ENCODE results near the gene EPHB2.

DNA sequence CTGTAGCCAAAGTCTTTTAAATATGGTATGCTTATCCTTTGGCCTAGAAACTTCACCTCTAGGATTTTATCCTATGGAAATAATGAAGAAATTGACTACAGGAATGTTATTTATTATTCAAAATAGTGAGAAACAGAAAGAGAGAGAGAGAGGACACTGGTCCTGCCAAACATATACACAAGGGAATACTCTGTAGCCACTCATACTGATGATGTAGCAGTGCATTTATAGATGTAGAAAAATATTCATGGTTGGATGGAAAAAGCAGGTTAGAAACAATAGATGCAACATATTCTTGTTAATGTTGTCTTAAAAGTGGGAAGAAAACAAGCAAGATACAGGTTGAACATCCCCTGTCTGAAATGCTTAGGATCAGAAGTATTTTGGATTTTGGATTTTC is 22.2 kb upstream of the EPHB2 start:
- TF ChIP-seq, protein P1, sequence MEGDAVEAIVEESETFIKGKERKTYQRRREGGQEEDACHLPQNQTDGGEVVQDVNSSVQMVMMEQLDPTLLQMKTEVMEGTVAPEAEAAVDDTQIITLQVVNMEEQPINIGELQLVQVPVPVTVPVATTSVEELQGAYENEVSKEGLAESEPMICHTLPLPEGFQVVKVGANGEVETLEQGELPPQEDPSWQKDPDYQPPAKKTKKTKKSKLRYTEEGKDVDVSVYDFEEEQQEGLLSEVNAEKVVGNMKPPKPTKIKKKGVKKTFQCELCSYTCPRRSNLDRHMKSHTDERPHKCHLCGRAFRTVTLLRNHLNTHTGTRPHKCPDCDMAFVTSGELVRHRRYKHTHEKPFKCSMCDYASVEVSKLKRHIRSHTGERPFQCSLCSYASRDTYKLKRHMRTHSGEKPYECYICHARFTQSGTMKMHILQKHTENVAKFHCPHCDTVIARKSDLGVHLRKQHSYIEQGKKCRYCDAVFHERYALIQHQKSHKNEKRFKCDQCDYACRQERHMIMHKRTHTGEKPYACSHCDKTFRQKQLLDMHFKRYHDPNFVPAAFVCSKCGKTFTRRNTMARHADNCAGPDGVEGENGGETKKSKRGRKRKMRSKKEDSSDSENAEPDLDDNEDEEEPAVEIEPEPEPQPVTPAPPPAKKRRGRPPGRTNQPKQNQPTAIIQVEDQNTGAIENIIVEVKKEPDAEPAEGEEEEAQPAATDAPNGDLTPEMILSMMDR (IDR thresholded peaks at IDR 0.05), result no peak
- no peak for TF ChIP-seq POLR2A (IDR thresholded peaks at IDR 0.05)
